Endothelial cell (in vitro differentiated cells): Measurements from ENCODE around the gene AGAP2. TPM values are rescaled to one million over a fixed set of nuclear protein-coding genes. Genes with fewer than 3 reads are reported as not detected.

ENCODE experiments used
- DNase-seq: peaks from one replicate; pipeline ENCODE4 v3.0.0; 2021; ENCODE audit warnings: low spot score
- H3K27ac Mint-ChIP-seq: one replicate; pipeline ENCODE4 v1.8.0; 2021; ENCODE audit warnings: mixed read lengths, inconsistent platforms; ENCODE audit not compliant: unreplicated experiment
- H3K27me3 Mint-ChIP-seq: one replicate; pipeline ENCODE4 v1.8.0; 2021; ENCODE audit warnings: mild to moderate bottlenecking, moderate library complexity, mixed read lengths, inconsistent platforms; ENCODE audit not compliant: unreplicated experiment
- H3K36me3 Mint-ChIP-seq: one replicate; pipeline ENCODE4 v1.8.0; 2021; ENCODE audit warnings: mild to moderate bottlenecking, low read depth, mixed read lengths, inconsistent platforms; ENCODE audit not compliant: unreplicated experiment
- H3K4me1 Mint-ChIP-seq: one replicate; pipeline ENCODE4 v1.8.0; 2021; ENCODE audit warnings: mild to moderate bottlenecking, mixed read lengths, inconsistent platforms; ENCODE audit not compliant: unreplicated experiment
- H3K4me3 Mint-ChIP-seq: one replicate; pipeline ENCODE4 v1.8.0; 2021; ENCODE audit warnings: mild to moderate bottlenecking, mixed read lengths, inconsistent platforms; ENCODE audit not compliant: unreplicated experiment
- H3K9me3 Mint-ChIP-seq: one replicate; pipeline ENCODE4 v1.8.0; 2021; ENCODE audit warnings: mixed read lengths, inconsistent platforms; ENCODE audit not compliant: unreplicated experiment
- CTCF ChIP-seq: fragments of 200-600 bp; sonication (generic); IDR thresholded peaks from one replicate; pipeline ENCODE4 v1.5.0; 2021; ENCODE audit warnings: antibody characterized with exemption; ENCODE audit not compliant: unreplicated experiment
- total RNA-seq: library from RNA; stranded (reverse); fragmentation: NEBNext Ultra II Directional; extraction: Animal tissue kit (Norgen Biotek cat#: 25700); gene quantifications from one replicate; pipeline ENCODE4 v1.2.1, GENCODE V29; 2021; ENCODE audit not compliant: unreplicated experiment

The AGAP2 gene
- total RNA-seq, 1 donor from 2014 or later: 27.0 TPM

- peak within 1 kb of the TSS; percentile 97 for H3K4me3 Mint-ChIP-seq
- TF ChIP-seq CTCF: no peak
- peaks cover 25% of the 10 kb centered on the region for H3K36me3 Mint-ChIP-seq
- peak within 1 kb of the TSS; percentile 99 for H3K27ac Mint-ChIP-seq
- H3K9me3 Mint-ChIP-seq: no peaks in the 10 kb centered on the region
- H3K4me1 Mint-ChIP-seq: peaks cover 45% of the 10 kb centered on the region
- peaks cover 16% of the 10 kb centered on the region for H3K27me3 Mint-ChIP-seq
- peak; percentile 81 for DNase-seq
Measured at GRCh38 chr12:57744777-57745484, 6.4 kb upstream of the AGAP2 start, which contains the start of gene TSPAN31. TSPAN31 (plus strand) TSS chr12:57745039; CDS start chr12:57745155, 116 bp downstream.

GRCh38 chr12:57744194-57744776, 5.7 kb upstream of the AGAP2 start:
- DNase-seq: peak; percentile 62
- H3K9me3 Mint-ChIP-seq: no peaks in the 10 kb centered on the region

GRCh38 chr12:57743769-57744168, 5.2 kb upstream of the AGAP2 start:
- DNase-seq: no peak
- Mint-ChIP-seq H3K4me1 (peaks cover 51% of the 10 kb centered on the region), H3K4me3 (peak overlapping the region; percentile 70), H3K36me3 (peaks cover 26% of the 10 kb centered on the region), H3K27me3 (peaks cover 22% of the 10 kb centered on the region), H3K27ac (peak overlapping the region; percentile 99), H3K9me3 (no peaks in the 10 kb centered on the region)
- no peak for TF ChIP-seq CTCF

More at GRCh38 chr12:57744194-57744776, 5.7 kb upstream of the AGAP2 start:
- H3K27me3 Mint-ChIP-seq: peaks cover 17% of the 10 kb centered on the region
- H3K4me1 Mint-ChIP-seq: peaks cover 47% of the 10 kb centered on the region
- peaks cover 27% of the 10 kb centered on the region for H3K36me3 Mint-ChIP-seq
- peak overlapping the region; percentile 97 for H3K4me3 Mint-ChIP-seq
- H3K27ac Mint-ChIP-seq: peak overlapping the region; percentile 99
- TF ChIP-seq CTCF: no peak

GRCh38 chr12:57741844-57742738, 3.5 kb upstream of the AGAP2 start:
- Mint-ChIP-seq H3K4me3 (no peak overlapping the region), H3K36me3 (peaks cover 15% of the 10 kb centered on the region), H3K27me3 (peaks cover 19% of the 10 kb centered on the region), H3K27ac (peak overlapping the region; percentile 55), H3K4me1 (peaks cover 45% of the 10 kb centered on the region), H3K9me3 (no peaks in the 10 kb centered on the region)
- no peak for TF ChIP-seq CTCF
- no peak for DNase-seq
